GM12878 (cell line): ENCODE data around the gene ARAP2. TPM values are rescaled to one million over a fixed set of nuclear protein-coding genes. Genes with fewer than 3 reads are reported as not detected.

Experiments
- ATAC-seq: fragments of 200-7000 bp; cut with Tn5 transposase; 3 replicates; pipeline ENCODE4 v1.9.1; 2020; ENCODE audit warnings: mild to moderate bottlenecking, moderate library complexity
- BruUV-seq: library from RNA; stranded (reverse); fragments of 400-500 nt; replicated peaks from 2 replicates; lab custom pipeline; 2021; lab: Mats Ljungman, UMichigan
- CTCF ChIA-PET: fragments of 300-600 bp; sonication (Branson Sonifier 250); formaldehyde crosslinking; extraction: SDS; loops from one replicate; lab custom pipeline; 2021; ENCODE audit warnings: inconsistent platforms; lab: Yijun Ruan, JAX
- POLR2A ChIA-PET: fragments of 350-600 bp; formaldehyde crosslinking; extraction: SDS; loops from one replicate; lab custom pipeline; 2021; ENCODE audit warnings: inconsistent platforms; lab: Charles Lee
- RAD21 ChIA-PET: fragments of 300-600 bp; sonication (Branson Sonifier 250); formaldehyde crosslinking; loops from one replicate; lab custom pipeline; 2023; ENCODE audit warnings: antibody characterized with exemption; ENCODE audit not compliant: unreplicated experiment; lab: Charles Lee
- SMC1A ChIA-PET: fragments of 300-600 bp; sonication (Branson Sonifier 250); formaldehyde crosslinking; loops from one replicate; lab custom pipeline; 2023; ENCODE audit not compliant: unreplicated experiment, uncharacterized antibody; lab: Charles Lee
- DNase-seq: peaks from one replicate; pipeline ENCODE4 v3.0.0-alpha.2; 2011; ENCODE audit warnings: low read depth, low spot score
- FAIRE-seq: peaks from 3 replicates; lab custom pipeline; 2011; peaks lifted over from hg19 to GRCh38; lab: Jason Lieb, UNC
- H2AFZ ChIP-seq: 2 replicates; pipeline ENCODE4 v1.6.0; 2011; ENCODE audit warnings: low read depth, low read length, control low read depth; ENCODE audit not compliant: control insufficient read depth
- H3K27ac ChIP-seq: 2 replicates; pipeline ENCODE4 v1.5.1; 2011; ENCODE audit warnings: control low read depth; ENCODE audit not compliant: control insufficient read depth, insufficient read depth
- H3K27me3 ChIP-seq, 2 experiments: replicated peaks in 1 of 2; 2 replicates each; pipeline versions ENCODE4 v1.6.0 to v1.6.1; 2011; ENCODE audit warnings: low read length in 1 of 2; ENCODE audit not compliant: control insufficient read depth in 2 of 2, insufficient read depth in 2 of 2
- H3K36me3 ChIP-seq, 2 experiments: 2 replicates each; pipeline ENCODE4 v1.5.1; 2011; ENCODE audit warnings: low read length in 1 of 2; ENCODE audit not compliant: control insufficient read depth in 2 of 2, insufficient read depth in 2 of 2
- H3K4me1 ChIP-seq: 2 replicates; pipeline ENCODE4 v1.6.1; 2011; ENCODE audit warnings: mild to moderate bottlenecking, low read length, moderate library complexity, mixed read lengths; ENCODE audit not compliant: control insufficient read depth, insufficient read depth
- H3K4me2 ChIP-seq: 2 replicates; pipeline ENCODE4 v1.6.0; 2011; ENCODE audit warnings: control low read depth; ENCODE audit not compliant: control insufficient read depth, insufficient read depth
- H3K4me3 ChIP-seq: fragments of 200-600 bp; sonication (generic); 2 replicates; pipeline ENCODE4 v1.5.1; 2016
- H3K79me2 ChIP-seq: 2 replicates; pipeline ENCODE4 v1.6.0; 2011; ENCODE audit warnings: low read length; ENCODE audit not compliant: control insufficient read depth, insufficient read depth
- H3K9ac ChIP-seq: 2 replicates; pipeline ENCODE4 v1.8.0; 2011; ENCODE audit warnings: low read length, control low read depth, mixed read lengths; ENCODE audit not compliant: control insufficient read depth, insufficient read depth
- H3K9me3 ChIP-seq: replicated peaks from 3 replicates; pipeline ENCODE4 v1.5.1; 2011; ENCODE audit warnings: mild to moderate bottlenecking, low read length; ENCODE audit not compliant: control insufficient read depth, insufficient read depth
- H4K20me1 ChIP-seq: 2 replicates; pipeline ENCODE4 v1.6.0; 2011; ENCODE audit not compliant: control insufficient read depth, insufficient read depth
- CEBPZ ChIP-seq: fragments of 150-350 bp; IDR thresholded peaks from 2 replicates; pipeline ENCODE4 v1.6.1; 2016; ENCODE audit warnings: low read depth, low read length
- CHD4 ChIP-seq: fragments of 200-600 bp; sonication (generic); IDR thresholded peaks from 2 replicates; pipeline ENCODE4 v1.6.1; 2016; ENCODE audit warnings: mild to moderate bottlenecking
- CREB1 ChIP-seq: IDR thresholded peaks from 2 replicates; pipeline ENCODE4 v1.6.1; 2012; ENCODE audit warnings: low read depth, mild to moderate bottlenecking, inconsistent platforms
- E2F8 ChIP-seq: fragments of 450-650 bp; IDR thresholded peaks from 2 replicates; pipeline ENCODE4 v1.6.1; 2018; ENCODE audit warnings: mild to moderate bottlenecking, low read depth, moderate library complexity; ENCODE audit not compliant: partially characterized antibody
- ELK1 ChIP-seq: IDR thresholded peaks from 2 replicates; pipeline ENCODE4 v1.6.1; 2012; ENCODE audit warnings: low read depth, low read length, improper control_type of control experiment
- RAD51 ChIP-seq: fragments of 450-650 bp; IDR thresholded peaks from 2 replicates; pipeline ENCODE4 v1.6.1; 2016; ENCODE audit warnings: moderate library complexity, mild to moderate bottlenecking, inconsistent platforms
- USF1 ChIP-seq: IDR thresholded peaks from 2 replicates; pipeline ENCODE4 v1.6.1; 2011; ENCODE audit warnings: borderline replicate concordance, low read depth, mild to moderate bottlenecking, moderate library complexity, mixed read lengths, low read length; ENCODE audit not compliant: insufficient read depth; ENCODE audit errors: extremely low read length
- WGBS: methylation state at CpG from one replicate; pipeline ENCODE4 v1.1.6; 2016; ENCODE audit warnings: low lambda C conversion rate; ENCODE audit not compliant: insufficient replicate concordance, insufficient coverage; ENCODE audit errors: missing lambda C conversion rate; 5-methylcytosine and 5-hydroxymethylcytosine counted together
- in situ Hi-C: fragments of 300-500 bp; cut with MboI; formaldehyde crosslinking; loops from 9 replicates; pipeline ENCODE4 v1.14.3; 2018; ENCODE audit warnings: mixed read lengths
- intact Hi-C: fragments of 100-400 bp; cut with micrococcal nuclease; formaldehyde crosslinking; loops from one replicate; pipeline ENCODE4 v1.14.2; 2022; ENCODE audit not compliant: unreplicated experiment
- polyA plus RNA-seq, 11 experiments: library from polyadenylated mRNA; depleted of rRNA in 4 of 11; unstranded in 6 of 11; stranded (reverse) in 5 of 11; fragments of >200 nt; fragmentation: Nextera tagmentation in 4 of 11; fragmentation: Illumina TruSeq in 1 of 11; extraction: Ambion mirVana in 4 of 11; extraction: Trizol in 1 of 11; gene quantifications; 1 replicate in 1 of 11; 2 replicates in 10 of 11; pipeline versions ENCODE4 v1.2.1 to v1.2.3, GENCODE V29; 2011 to 2016; ENCODE audit warnings: inconsistent platforms in 2 of 11, missing spikeins in 2 of 11, low read depth in 1 of 11
- total RNA-seq, 4 experiments: library from RNA; depleted of rRNA in 3 of 4; stranded (reverse); fragments of >200 nt in 3 of 4; fragmentation: Illumina TruSeq in 1 of 4; extraction: Trizol in 1 of 4; gene quantifications; 2 replicates each; pipeline versions ENCODE4 v1.2.1 to v1.2.3, GENCODE V29; 2013 to 2021

The ARAP2 gene
- total and polyA plus RNA-seq, 10 of the 15 experiments (the other 5 are each of a cell fraction or from before 2014, with no cell fraction given), result 5.4 to 36.1 (median 12.2) TPM

GRCh38 chr4:36230534-36230933 lies 13.8 kb downstream of the ARAP2 start:
- Histone ChIP-seq H2AFZ (no peak overlapping the region), H3K27ac (no peak overlapping the region), H3K4me1 (no peaks in the 10 kb centered on the region), H3K9me3 (peaks cover 8% of the 10 kb centered on the region; the same call in 2 of the 3 replicates), H3K79me2 (peaks cover 42% of the 10 kb centered on the region), H3K4me2 (no peak overlapping the region), H3K36me3 (peaks cover 0 to 4% of the 10 kb centered on the region in 2 experiments; a peak in 1 of 4 replicates), H4K20me1 (no peaks in the 10 kb centered on the region), H3K4me3 (no peak overlapping the region), H3K27me3 (no peaks in the 10 kb centered on the region), H3K9ac (no peak overlapping the region)
- POLR2A ChIA-PET, result no interaction called here
- DNase-seq, result no peak
- TF ChIP-seq CEBPZ, result no peak
- TF ChIP-seq CHD4, result no peak
- no peak for TF ChIP-seq ELK1
- no peak for TF ChIP-seq E2F8
- TF ChIP-seq CREB1, result no peak
- no peak for TF ChIP-seq USF1
- TF ChIP-seq RAD51, result no peak
- SMC1A ChIA-PET, result interaction anchor here (1.5 to 1.8 kb wide), 2 partner anchors 12 to 95 kb away, joined by 4 to 11 read pairs; no protein-coding TSS in a partner anchor
- intact Hi-C loops, result no loop called here
- no peak for FAIRE-seq
- CTCF ChIA-PET, result interaction anchor here (0.9 kb wide), 1 partner anchor 14 kb away, joined by 3 read pairs; the partner anchor contains the start of gene ARAP2
- in situ Hi-C loops, result no loop called here
- 100% methylated on average over 3 of the region's 3 CpGs for WGBS
- BruUV-seq, result no TSS peak
- ATAC-seq, result no peak
- RAD21 ChIA-PET, result no interaction called here
